Mucosa of descending colon (tissue), 3 donors: ENCODE results near the gene WWC2. TPM values are rescaled to one million over a fixed set of nuclear protein-coding genes. Genes with fewer than 3 reads are reported as not detected.
A peak's percentile ranks its signal among the peaks of the same experiment; 100 is the strongest.

Experiments used
- ATAC-seq: fragments of 200-7000 bp; cut with Tn5 transposase; one replicate; pipeline ENCODE4 v1.9.1; 2020; ENCODE audit warnings: mild to moderate bottlenecking, moderate library complexity
- DNase-seq, 3 donors: peaks; one replicate each; pipeline ENCODE4 v3.0.0-alpha.2; 2020
- H3K36me3 ChIP-seq: fragments of 200-600 bp; one replicate; pipeline ENCODE4 v1.8.0; 2021; ENCODE audit warnings: low read depth, mild to moderate bottlenecking
- H3K4me1 ChIP-seq: fragments of 200-600 bp; one replicate; pipeline ENCODE4 v1.8.0; 2021; ENCODE audit warnings: low read depth, mild to moderate bottlenecking
- H3K4me3 ChIP-seq: fragments of 200-600 bp; one replicate; pipeline ENCODE4 v1.8.0; 2021; ENCODE audit warnings: mild to moderate bottlenecking
- H3K9me3 ChIP-seq: fragments of 200-600 bp; one replicate; pipeline ENCODE4 v1.8.0; 2021; ENCODE audit warnings: mild to moderate bottlenecking
- intact Hi-C, 2 donors: fragments of 100-400 bp; cut with DNase I in 1 of 2; cut with micrococcal nuclease in 1 of 2; formaldehyde crosslinking; loops; one replicate each; pipeline versions ENCODE4 v1.11.0 to v1.11.1; 2022; cut with DNase I, micrococcal nuclease
- total RNA-seq, 3 donors: library from RNA; stranded (reverse); fragmentation: NEBNext Ultra II Directional in 2 of 3; extraction: Animal tissue kit (Norgen Biotek cat#: 25700) in 2 of 3; gene quantifications; one replicate each; pipeline versions ENCODE4 v1.2.1 to v1.2.4, GENCODE V29; 2021 to 2023
- TF ChIP-seq, protein P1 (sequence below): fragments of 200-600 bp; IDR thresholded peaks from one replicate; pipeline ENCODE4 v1.8.0; 2022; ENCODE audit warnings: antibody characterized with exemption, mild to moderate bottlenecking
- donor health status: DM: no; HTN: no; CAD: no; lungs with moderate emphysema.
- donor health status: DM: no; HTN: no; CAD: no.
- donor health status: DM: no; HTN: yes; CAD: no.

Gene WWC2
- total RNA-seq, 3 donors from 2014 or later = 6.4 to 31.2 (median 7.7) TPM

DNA sequence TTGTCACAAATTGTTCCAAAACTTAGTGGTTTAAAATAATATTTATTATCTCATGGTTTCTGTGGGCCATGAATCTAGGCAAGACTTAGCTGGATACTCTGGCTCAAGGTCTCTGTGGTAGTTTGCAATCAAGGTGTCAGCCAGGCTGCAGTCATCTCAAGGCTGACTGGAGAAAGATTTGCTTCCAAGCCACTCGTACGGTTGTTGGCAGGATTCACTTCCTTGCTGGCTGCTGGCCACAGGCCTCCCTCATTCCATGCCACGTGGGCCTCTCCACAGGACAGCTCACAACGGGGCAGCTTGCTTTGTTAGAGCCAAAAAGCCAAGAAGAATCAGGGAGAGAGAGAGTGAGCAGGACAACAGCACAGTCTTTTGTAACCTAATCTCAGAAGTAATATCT is 101.4 kb downstream of the WWC2 start:
- DNase-seq (peak in 2 of 3 donors; percentile 24 to 32), ATAC-seq (peak; percentile 65)
- no peaks in the 10 kb centered on the region for H3K4me1 ChIP-seq
- intact Hi-C loops = no loop called here
- TF ChIP-seq, protein P1, sequence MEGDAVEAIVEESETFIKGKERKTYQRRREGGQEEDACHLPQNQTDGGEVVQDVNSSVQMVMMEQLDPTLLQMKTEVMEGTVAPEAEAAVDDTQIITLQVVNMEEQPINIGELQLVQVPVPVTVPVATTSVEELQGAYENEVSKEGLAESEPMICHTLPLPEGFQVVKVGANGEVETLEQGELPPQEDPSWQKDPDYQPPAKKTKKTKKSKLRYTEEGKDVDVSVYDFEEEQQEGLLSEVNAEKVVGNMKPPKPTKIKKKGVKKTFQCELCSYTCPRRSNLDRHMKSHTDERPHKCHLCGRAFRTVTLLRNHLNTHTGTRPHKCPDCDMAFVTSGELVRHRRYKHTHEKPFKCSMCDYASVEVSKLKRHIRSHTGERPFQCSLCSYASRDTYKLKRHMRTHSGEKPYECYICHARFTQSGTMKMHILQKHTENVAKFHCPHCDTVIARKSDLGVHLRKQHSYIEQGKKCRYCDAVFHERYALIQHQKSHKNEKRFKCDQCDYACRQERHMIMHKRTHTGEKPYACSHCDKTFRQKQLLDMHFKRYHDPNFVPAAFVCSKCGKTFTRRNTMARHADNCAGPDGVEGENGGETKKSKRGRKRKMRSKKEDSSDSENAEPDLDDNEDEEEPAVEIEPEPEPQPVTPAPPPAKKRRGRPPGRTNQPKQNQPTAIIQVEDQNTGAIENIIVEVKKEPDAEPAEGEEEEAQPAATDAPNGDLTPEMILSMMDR = no peak
- H3K9me3 ChIP-seq = no peaks in the 10 kb centered on the region
- H3K4me3 ChIP-seq = no peak overlapping the region
- H3K36me3 ChIP-seq = no peaks in the 10 kb centered on the region

DNA sequence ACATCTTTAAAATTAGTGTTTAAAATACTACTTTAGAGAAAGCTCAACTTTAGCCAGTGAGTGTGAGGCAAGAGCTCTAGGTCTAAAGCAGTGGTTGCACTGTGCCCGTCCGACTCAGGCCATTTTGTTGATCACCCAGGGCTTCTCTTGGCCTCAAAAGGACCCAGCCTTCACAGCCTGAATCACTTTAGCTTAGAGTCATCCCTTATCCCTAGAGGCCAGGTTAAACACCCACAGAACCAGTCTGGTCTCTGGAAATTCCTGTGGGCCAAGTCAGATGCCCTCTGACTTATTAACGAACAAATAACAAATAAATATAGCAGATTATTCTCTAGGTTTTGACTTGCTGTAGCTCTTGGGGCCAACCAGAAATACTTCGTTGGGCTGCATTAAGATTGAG is 102.3 kb downstream of the WWC2 start:
- Histone ChIP-seq H3K36me3 (no peaks in the 10 kb centered on the region), H3K4me1 (no peaks in the 10 kb centered on the region), H3K9me3 (no peaks in the 10 kb centered on the region), H3K4me3 (no peak overlapping the region)
- DNase-seq (no peak), ATAC-seq (no peak)
- intact Hi-C loops = no loop called here
- TF ChIP-seq, protein P1 = no peak

DNA sequence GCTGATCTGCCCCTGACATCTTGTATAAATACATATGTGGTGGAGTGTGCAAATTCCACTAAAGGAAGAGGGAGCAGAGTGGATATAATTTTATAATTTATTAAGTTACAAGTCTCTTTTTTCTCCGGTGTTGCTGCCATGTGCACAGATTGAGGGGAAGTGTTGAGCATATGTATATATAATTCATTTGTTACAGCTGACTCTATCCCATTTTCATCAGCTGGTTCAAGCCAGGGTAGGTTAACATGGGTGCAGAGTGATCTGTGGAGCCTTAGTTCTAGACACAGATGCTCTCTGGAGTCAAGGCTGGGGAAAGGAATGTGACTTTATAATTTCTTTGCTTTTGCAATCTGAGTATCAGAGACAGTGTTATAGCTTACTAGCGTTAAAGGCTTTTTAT is 103.5 kb downstream of the WWC2 start:
- TF ChIP-seq, protein P1 = no peak
- intact Hi-C loops = no loop called here
- no peaks in the 10 kb centered on the region for H3K36me3 ChIP-seq
- ATAC-seq (no peak), DNase-seq (no peak)
- H3K4me1 ChIP-seq = no peaks in the 10 kb centered on the region
- H3K4me3 ChIP-seq = no peak overlapping the region
- no peaks in the 10 kb centered on the region for H3K9me3 ChIP-seq

DNA sequence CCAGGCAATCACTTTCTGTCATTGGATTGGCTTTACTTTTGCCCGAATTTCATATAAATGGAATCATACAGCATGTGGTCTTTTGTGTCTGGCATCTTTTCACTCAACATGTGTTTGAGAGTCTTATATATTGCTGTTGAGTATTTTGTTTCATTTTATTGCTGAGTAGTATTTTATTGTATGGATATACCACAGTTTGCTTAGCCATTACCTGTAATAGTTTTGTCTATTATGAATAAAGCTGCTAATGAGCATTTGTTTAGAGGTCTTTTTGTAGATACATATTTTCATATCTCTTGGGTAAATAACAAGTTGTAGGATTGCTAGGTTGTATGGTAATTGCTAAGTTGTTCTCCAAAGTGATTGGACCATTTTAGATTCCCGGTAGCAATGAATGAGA is 105.7 kb downstream of the WWC2 start:
- TF ChIP-seq, protein P1 = no peak
- Histone ChIP-seq H3K9me3 (no peaks in the 10 kb centered on the region), H3K4me1 (no peaks in the 10 kb centered on the region), H3K36me3 (no peaks in the 10 kb centered on the region), H3K4me3 (no peak overlapping the region)
- intact Hi-C loops = no loop called here
- ATAC-seq (no peak), DNase-seq (no peak)

DNA sequence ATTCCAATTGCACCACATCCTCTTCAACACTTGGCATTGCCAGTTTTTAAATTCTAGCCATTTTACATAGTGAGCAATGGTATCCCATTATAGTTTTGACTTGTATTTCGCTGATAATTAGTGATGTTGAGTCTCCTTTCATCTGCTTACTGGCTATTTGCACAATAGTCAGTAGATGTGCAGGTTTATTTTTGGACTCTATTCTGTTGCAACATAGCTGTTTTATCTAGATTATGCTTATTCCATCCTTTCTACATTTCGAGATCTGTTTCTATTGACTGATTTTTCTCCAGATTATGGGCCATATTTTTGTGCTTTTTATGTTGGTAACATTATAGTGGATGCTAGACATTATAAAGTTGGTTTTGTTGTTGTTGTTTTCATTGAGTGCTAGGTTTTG is 106.1 kb downstream of the WWC2 start:
- ATAC-seq (no peak), DNase-seq (no peak)
- TF ChIP-seq, protein P1 = no peak
- intact Hi-C loops = no loop called here
- no peak overlapping the region for H3K4me3 ChIP-seq
- H3K36me3 ChIP-seq = no peaks in the 10 kb centered on the region
- no peaks in the 10 kb centered on the region for H3K9me3 ChIP-seq
- H3K4me1 ChIP-seq = no peaks in the 10 kb centered on the region

DNA sequence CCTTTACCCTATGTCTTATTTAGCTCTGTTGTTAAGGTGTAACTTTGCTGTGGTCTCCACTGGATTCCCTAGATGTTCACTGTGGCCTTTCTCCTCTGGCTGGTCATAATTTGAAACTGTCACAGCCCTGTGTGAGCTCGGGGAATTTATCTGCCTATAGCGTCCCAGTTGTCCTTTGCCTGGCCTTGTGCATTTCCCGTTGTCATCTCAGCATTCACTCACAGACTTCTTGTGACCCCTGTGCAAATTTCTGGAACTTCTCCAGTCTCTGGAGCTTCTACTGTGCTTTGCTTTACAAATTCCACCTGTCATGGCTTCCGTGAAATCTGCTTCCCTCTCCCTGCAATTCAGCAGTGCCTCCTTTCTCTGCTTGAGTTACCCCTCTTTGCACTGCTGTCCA is 106.7 kb downstream of the WWC2 start:
- H3K36me3 ChIP-seq = no peaks in the 10 kb centered on the region
- ATAC-seq = no peak
- H3K4me3 ChIP-seq = no peak overlapping the region
- DNase-seq = no peak
- TF ChIP-seq, protein P1 = no peak
- no peaks in the 10 kb centered on the region for H3K9me3 ChIP-seq
- H3K4me1 ChIP-seq = no peaks in the 10 kb centered on the region
- intact Hi-C loops = no loop called here
